HG02623 (cell line): ENCODE data around the gene KIF19.
"Not testable (repeated sequence)": the region's sequence is repeated elsewhere in the genome, so short reads cannot be mapped to it uniquely, and the experiment has no call there.

Experiments
- ATAC-seq: cut with Tn5 transposase; IDR thresholded peaks from one replicate; pipeline ENCODE4 v1.9.1; 2021; ENCODE audit warnings: moderate library complexity; ENCODE audit not compliant: unreplicated experiment

The KIF19 gene

DNA sequence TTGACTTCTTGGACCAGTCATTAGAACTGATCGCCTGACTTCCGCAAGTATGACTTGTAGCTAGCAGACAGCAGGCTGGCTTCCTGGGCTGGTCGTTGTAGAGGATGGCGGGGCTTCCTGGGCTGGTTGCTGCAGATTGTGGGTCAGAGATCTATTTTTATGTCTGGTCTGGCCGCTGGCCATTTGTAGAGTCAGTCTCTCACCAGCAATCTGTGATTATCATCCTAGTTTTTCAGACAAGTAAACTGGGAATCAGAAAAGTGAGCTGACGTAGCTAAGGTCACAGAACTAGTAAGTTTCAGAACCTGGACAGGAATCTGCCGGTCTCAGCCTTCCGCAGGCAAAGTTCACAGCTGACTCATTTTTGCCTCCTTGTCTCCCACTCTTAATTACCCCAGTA is 60.4 kb downstream of the KIF19 start:
- ATAC-seq = no peak

DNA sequence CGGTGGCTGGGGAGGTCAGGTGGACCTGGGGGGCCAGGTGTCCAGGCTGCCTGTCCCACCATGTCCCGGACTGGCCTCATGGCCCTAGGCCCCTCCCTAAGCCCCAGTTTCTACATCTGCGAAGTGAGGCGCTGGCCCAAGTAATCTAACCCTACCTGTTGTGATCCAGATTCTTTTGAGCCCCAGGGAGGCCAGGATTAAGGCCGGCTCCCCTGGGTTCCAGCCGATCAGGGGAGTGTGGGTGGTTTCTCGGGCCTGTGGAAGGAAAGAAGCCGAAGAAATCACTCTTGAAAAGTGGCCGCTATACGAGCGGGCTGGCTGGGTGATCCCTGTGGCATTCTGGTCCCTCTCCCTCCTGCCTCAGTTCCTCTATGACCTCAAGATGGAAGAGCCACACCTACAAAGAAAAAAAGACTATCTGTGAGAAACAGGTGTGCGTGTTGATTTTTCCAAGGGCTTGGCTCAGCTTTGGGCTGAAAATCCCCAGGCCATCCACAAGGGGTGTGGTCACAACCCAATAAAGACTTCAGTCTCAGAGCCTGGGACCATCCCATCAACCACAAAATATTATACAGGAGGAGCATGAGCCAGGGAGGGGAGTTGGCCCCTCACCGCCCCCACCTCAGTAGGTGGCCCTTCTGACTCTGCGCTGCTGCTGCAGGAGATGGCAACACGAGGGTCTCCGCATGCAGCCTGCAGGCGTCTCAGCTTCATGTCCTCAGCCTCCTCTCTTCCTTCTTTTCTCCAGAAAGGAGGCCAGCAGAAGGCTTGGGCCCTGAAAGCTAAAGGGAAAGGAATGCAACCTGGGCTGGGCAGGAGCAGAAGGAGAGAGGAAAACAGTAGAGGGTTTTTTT is 61.6 kb downstream of the KIF19 start:
- no peak for ATAC-seq

DNA sequence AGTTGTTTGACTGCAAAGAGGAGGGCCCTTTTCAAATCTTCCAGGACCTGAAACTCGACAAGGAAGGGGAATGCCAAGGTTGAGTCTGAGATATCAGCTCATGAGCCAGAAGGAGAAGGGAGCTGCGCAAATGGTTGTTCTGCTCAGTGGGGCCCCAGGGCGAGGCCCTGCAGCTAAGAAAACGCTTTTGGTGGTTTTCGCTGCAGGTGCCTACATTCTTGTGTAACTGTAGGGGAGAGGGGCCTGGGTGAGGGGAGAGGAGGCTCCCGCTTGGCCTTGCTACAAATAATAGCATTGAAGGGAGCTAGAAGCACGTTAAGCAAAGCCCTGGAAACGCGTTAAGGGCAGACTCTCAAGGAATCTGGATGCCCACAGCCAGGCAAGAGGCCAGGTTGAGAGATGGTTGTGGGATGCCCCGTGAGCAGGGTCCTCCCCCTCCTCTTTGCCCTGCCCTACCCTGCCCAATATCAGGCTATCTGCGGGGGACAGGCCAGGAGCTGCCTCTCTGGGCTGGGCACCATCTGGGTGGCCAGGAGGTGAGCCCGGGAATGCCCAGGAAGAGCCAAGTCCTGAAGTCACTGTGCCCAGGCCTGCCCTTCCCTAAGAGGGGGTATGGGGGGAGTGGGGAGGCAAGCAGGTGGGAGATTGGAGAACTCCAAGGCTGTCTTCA is 63.2 kb downstream of the KIF19 start:
- no peak for ATAC-seq

DNA sequence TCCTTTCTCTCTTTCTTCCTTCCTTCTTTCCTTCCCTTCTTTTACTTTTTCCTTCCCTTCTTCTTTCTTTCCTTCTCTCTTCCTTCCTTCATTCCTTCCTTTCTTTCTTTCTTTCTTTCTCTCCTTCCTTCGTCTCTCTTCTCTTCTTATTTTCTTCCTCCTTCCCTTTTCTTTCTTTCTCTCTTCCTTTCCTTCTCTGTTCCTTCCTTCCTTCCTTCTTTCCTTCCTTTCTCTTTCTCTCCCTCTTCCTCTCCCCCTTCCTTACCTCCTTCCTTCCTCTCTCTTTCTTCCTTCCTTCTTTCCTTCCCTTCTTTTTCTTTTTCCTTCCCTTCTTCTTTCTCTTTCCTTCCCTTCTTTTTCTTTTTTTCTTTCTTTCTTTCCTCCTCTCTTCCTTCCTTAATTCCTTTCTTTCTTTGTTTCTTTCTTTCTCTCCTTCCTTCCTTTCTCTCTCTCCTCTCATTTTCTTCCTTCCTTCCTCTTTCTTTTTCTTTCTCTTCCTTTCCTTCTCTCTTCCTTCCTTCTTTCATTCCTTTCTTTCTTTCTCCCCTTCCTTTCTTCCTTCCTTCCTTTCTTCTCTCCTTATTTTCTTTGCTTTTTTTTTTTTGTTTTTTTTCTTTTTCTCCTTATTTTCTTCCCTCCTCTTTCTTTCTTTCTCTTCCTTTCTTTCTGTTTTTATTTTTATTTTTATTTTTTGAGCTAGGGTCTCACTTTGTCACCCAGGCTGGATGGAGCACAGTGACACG is 64.1 kb downstream of the KIF19 start:
- no peak for ATAC-seq

DNA sequence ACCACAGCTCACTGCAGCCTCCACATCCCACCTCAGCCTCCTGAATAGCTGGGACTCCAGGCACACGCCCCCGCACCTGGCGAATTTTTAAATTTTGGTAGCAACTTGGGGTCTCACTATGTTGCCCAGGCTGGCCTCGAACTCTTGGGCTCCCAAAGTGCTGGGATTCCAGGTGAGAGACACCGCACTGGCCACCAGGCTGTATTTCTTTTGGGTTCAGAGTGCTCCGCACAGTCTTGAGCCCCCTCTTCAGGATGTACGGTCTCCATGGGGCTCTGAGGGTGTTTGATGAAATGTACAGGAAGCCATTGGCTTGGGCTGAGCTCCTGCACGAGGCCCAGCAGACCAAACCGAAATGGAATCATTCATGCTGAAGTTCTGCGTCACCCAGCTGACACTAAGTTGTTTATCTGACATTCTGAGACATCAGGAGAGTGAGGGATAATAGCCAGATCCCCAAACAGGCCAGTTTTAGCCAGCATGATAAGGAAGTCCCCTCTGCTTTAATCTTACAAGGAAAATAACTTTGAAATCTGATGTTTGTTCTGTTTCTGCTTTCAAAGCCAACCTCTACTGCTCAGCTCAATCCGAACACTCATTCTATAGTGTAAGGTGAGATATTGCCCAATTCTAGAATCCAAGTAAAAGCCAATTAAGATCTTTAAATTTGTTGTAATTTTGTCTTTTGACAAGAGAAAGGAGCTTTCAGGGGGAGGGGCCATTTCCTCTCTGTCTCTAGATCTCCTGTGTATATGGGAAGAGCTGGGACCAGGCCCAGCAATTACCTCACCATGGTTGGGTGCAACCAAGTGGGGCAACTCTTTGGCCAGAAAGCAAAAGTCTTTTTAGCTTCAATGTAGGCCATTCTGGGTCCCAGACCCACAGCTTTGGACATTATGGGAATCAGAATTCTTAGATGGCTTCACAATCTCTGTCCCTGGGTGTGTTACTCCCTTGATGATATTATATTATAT is 64.9 kb downstream of the KIF19 start:
- no peak for ATAC-seq

DNA sequence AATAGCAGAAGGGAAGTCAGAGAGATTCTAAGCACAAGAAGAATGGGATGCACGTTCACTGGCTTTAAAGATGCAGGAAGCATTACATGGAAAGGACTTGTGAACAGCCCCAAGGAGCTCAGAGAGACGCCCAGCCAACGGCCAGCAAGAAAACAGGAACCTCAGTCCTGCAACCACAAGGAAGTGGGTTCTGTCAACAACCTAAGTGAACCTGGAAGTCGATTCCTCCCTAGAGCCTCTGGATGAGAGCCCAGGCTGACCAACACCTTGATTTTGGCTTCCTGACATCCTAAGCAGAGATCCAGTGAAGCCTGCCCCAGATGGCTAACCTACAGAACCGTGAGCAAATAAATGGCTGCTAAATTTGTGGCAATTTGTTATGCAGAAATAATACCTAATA is 65.7 kb downstream of the KIF19 start:
- ATAC-seq = no peak

DNA sequence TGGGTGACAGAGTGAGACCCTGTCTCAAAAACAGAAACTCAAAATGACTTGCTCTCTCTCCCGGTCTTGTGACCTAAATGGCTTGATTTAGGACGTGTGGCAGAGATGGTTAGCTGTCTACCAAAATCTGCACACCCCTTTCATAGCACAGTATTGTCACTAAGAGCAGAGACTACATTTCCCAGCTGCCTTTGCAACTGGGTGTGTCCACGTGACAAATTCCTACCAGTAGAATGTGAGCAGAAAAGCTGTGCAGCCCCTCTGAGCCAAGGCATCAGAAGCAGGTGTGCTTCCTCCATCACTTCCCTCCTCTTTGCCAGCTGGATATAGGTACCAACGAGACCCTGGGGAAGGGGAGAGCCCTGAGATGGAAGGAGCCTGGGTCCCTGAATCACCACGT is 66.8 kb downstream of the KIF19 start:
- no peak for ATAC-seq

DNA sequence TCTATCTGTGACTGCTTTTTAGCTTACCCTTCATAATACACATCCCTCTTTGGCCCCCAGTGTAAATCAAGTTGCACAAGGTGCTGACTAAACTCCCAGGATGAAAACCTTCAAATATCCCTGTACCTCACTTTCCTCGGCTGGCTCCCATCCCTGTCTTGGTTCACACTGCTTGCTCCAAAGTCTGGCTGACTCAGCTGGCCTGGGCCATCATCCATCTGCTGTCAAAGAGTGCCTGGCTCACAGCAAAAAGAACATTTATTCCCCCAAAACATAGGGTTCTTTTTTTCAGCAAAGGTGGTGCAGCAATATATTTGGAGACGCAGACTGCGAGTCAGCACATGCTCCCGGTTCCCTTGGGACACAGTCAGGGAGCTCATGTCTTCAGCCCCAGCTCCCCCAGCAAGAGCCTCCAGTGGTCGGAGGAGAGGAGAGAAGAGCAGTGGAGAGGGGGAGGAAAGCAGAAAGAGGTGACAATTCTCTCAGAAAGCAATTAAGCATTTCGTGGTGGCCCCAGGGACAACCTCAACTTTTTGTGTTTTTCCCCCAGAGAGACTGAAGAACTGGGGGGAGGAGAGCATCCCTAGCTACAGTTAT is 67.4 kb downstream of the KIF19 start:
- no peak for ATAC-seq

DNA sequence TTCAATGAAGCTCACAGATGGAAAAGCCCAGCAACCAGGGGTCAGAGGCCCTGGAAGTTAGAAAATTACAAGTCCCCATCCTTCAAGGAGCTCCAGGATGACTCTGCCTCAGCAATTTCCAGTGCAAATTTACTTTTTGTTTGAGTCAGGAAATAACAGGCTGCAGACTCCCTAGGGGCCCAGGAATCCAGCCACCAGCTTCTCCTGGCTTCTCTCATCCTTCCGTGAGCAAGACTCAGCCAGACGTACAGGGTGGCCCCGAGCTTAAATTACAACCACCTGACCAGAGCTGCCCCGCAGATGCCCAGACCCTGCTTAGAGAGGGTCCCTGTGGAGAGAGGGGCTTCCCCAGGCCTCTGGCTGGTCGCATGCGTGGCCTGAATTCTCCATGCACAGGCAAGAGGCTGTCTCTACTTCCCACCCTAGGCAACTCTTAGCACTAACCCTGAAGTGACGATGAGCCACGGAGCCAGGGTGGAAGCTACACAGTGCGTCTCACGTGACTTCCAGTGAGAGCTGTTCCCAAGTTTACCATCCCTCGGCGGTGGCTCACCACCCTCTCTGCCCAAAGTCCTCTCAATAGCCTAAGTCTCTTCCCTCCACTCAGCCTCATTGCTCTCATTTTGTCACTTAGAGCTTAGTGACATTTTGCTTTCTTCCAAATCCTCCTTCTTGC is 68.4 kb downstream of the KIF19 start:
- ATAC-seq = no peak

DNA sequence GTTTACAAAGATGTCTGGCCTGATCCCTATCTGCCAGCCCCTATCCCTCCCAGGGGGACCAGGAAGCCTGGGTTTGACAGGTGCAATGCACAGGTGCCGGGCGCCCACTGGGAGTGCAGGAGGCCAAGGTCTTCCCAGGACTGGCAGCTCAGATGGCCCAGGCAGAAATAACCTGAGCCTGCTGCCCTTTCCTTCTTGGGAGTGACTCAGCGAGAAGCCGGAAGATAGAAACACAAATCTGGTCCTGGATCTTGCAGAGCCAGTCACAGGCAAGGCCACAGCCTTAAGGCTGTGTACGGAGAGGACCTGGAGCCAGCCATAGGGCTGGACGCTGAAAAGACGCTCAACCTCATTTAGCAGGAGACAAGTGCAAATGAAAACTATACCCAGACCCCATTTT is 69.0 kb downstream of the KIF19 start:
- ATAC-seq = no peak

DNA sequence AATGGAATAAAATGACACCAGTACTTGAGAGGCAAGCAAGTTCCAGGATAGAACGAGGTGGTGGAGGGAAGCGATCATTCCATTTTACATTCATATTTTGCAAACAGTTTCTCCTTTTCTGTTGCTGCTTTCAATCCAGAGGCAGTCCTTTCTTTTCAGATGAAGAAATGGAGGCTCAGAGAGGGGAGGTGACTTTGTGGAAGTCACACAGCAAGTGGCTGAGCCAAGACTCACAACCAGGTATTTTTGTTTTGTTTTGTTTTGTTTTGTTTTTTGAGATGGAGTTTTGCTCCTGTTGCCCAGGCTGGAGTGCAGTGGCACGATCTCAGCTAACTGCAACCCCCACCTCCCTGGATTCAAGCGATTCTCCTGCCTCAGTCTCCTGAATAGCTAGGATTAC is 70.5 kb downstream of the KIF19 start:
- no peak for ATAC-seq

DNA sequence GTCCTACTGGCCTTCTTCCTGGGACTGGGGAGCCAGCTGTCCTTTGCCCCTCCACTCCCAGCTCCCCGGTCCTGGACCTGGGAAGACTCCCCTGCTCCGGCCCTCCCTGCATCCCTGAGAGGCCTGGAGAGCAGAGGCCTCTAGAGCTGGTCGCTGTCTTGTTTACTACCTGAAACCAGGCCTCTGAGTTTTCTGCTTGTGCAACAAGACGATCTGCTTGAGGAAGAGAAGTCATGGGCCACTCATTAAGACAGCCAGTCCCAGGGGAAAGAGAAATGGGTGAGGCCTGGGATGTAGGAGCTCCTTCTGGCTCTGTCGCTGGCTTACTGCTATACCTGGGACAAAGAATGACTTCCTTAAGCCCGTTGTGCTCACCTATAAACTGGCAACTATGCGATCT is 76.0 kb downstream of the KIF19 start:
- no peak for ATAC-seq

DNA sequence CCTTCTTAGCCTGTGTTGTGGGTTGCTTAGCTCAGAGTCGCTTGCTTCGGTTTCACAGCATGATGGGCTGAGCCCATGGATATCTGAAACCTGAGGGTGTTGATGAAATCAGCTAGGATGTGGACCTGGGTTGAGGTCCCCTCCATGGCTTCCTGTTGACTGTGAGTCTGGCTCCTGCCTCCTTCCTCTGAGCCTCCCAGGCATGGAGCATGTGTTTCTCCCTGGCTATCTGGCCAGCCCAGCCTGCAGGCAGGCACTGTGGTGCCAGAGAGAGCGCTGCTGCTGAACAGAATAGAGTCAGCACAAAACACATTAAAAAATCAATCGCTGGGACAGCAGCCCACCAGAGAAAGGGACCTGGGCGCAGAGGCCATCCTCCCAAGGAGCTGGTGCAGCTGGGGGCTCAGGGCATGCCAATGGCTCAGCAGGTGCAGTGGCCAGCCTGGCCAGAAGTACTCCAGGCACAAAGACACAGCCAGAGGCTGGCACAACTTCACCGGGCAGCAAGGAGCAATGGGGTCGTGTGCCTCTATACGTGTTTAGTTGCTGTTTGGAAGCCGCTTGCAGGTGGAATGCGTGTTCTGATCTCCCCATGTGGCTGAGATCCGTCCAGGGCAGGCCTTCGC is 77.6 kb downstream of the KIF19 start:
- ATAC-seq = no peak

DNA sequence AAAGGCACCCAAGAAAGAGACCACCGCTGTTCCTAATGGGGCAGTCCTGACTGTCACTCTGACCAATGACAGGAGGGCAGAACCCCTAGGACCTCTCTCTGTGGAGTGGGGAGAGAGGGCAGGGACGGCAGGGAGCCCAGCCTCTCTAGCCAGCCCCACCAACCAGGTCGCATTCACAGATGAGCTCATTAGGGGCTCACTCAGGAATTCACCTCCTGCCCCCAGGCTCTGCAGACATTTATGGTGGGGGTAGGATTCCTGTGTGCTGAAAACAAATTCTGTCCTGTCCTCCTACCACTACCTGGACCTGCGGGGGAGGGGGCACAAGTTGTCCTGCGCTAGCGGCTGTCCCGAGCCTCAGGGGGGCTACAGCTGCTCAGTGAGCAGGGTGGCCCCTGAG is 78.2 kb downstream of the KIF19 start:
- no peak for ATAC-seq

DNA sequence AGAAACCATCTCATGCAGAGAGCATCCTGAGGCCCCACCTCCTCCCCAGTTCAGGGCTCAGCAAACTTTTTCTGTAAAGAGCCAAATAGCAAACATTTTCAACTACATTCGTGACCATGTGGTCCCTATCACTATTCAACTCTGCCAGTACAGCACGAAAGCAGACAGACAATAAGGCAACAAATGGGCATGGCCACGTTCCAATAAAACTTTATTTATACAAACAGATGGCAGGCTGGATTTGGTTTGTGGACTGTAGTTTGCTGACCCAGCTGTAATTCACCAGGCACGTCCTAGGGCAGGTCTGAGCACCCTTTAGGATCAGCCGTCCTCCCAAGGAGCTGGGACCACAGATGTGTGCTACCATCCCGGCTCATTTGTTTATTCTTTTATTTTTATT is 78.8 kb downstream of the KIF19 start:
- no peak for ATAC-seq

DNA sequence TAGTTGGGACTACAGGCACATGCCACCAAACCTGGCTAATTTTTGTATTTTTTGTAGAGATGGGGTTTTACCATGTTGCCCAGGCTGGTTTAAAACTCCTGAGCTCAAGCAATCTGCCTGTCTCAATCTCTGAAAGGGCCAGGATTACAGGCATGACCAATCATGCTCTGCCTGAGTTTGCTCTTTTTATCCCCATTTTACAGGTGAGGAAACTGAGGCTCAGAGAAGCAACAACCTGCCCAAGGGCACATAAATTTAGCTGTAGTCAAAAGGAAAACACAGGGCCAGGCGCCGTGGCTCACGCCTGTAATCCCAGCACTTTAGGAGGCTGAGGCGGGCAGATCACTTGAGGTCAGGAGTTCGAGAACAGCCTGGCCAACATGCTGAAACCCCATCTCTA is 79.3 kb downstream of the KIF19 start:
- ATAC-seq = not testable (repeated sequence)
